HG03521 (cell line): ENCODE measurements around the gene HSP90B1.
A peak's percentile ranks its signal among the peaks of the same experiment; 100 is the strongest.

Experiments
- ATAC-seq: cut with Tn5 transposase; IDR thresholded peaks from one replicate; pipeline ENCODE4 v1.9.1; 2021; ENCODE audit warnings: mild to moderate bottlenecking, moderate library complexity; ENCODE audit not compliant: unreplicated experiment

The HSP90B1 gene

GRCh38 chr12:103929046-103929783, 995 bp upstream of the HSP90B1 start:
- ATAC-seq: peak; percentile 18

GRCh38 chr12:103929784-103930033, 501 bp upstream of the HSP90B1 start:
- no peak for ATAC-seq

GRCh38 chr12:103930787-103931735, 851 bp downstream of the HSP90B1 start:
- no peak for ATAC-seq

GRCh38 chr12:103933237-103933636, 3.0 kb downstream of the HSP90B1 start:
- no peak for ATAC-seq

- no peak for ATAC-seq
Observed at GRCh38 chr12:103936679-103937078, 6.5 kb downstream of the HSP90B1 start.

GRCh38 chr12:103944964-103945363, 14.8 kb downstream of the HSP90B1 start:
- ATAC-seq: no peak

- ATAC-seq: no peak
Observed at GRCh38 chr12:103947871-103948555, 17.8 kb downstream of the HSP90B1 start.

- ATAC-seq: no peak
Observed at GRCh38 chr12:103948746-103949406, 18.7 kb downstream of the HSP90B1 start.

GRCh38 chr12:103952497-103952896, 22.3 kb downstream of the HSP90B1 start:
- no peak for ATAC-seq

GRCh38 chr12:103955811-103956508, 25.8 kb downstream of the HSP90B1 start:
- no peak for ATAC-seq

GRCh38 chr12:103956509-103957027, 26.4 kb downstream of the HSP90B1 start:
- ATAC-seq: peak; percentile 23

- no peak for ATAC-seq
Observed at GRCh38 chr12:103957865-103958388, 27.7 kb downstream of the HSP90B1 start.

GRCh38 chr12:103958621-103959020, 28.4 kb downstream of the HSP90B1 start:
- ATAC-seq: no peak

- ATAC-seq: no peak
Observed at GRCh38 chr12:103960616-103961227, 30.5 kb downstream of the HSP90B1 start.

- ATAC-seq: no peak
Observed at GRCh38 chr12:103962493-103962892, 32.3 kb downstream of the HSP90B1 start.

GRCh38 chr12:103964805-103965204, 34.6 kb downstream of the HSP90B1 start:
- no peak for ATAC-seq

GRCh38 chr12:103965255-103965589, 35.0 kb downstream of the HSP90B1 start:
- ATAC-seq: no peak

- peak; percentile 91 for ATAC-seq
Observed at GRCh38 chr12:103965590-103966504, 35.6 kb downstream of the HSP90B1 start, which contains the start of gene TDG. Gene TDG, plus strand, starts transcription at chr12:103965872. Its CDS starts 166 bp downstream, at chr12:103966038.
